BE2C (cell line): Measurements from ENCODE around the gene OR52E8.

Experiments used
- DNase-seq: peaks from one replicate; pipeline ENCODE4 v3.0.0-alpha.2; 2020
- H3K27me3 ChIP-seq: fragments of 250-450 bp; sonication (Bioruptor Pico); 2 replicates; pipeline ENCODE4 v1.5.1; 2020; ENCODE audit warnings: mild to moderate bottlenecking
- H3K36me3 ChIP-seq: fragments of 250-450 bp; sonication (Bioruptor Pico); 2 replicates; pipeline ENCODE4 v1.5.1; 2020; ENCODE audit warnings: mild to moderate bottlenecking
- H3K4me1 ChIP-seq: fragments of 250-450 bp; sonication (Bioruptor Pico); 2 replicates; pipeline ENCODE4 v1.5.1; 2020
- H3K4me3 ChIP-seq: 2 replicates; pipeline ENCODE4 v1.5.1; 2011; ENCODE audit warnings: low read depth, low read length
- H3K9me3 ChIP-seq: fragments of 250-450 bp; sonication (Bioruptor Pico); 2 replicates; pipeline ENCODE4 v1.5.1; 2020
- TF ChIP-seq, protein P1 (sequence below): IDR thresholded peaks from 2 replicates; pipeline ENCODE4 v1.5.1; 2012; ENCODE audit warnings: mild to moderate bottlenecking, low read depth, low read length

OR52E8 gene

DNA sequence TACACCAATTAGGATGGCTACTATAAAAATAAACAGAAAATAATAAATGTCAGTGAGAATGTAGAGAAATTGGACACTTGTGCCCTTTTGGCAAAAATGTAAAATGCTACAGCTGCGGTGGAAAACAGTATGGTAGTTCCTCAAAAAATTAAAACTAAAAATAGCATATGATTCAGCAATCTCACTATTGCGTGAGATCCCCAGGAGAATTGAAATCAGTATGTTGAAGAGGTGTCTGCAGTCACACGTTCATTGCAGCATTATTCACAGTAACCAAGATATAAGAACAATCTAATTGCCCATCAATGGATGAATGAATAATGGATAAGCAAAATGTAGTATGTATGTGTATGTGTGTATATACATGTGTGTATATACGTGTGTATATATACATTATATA, 42.0 kb downstream of the OR52E8 start:
- no peaks in the 10 kb centered on the region for H3K27me3 ChIP-seq
- H3K4me3 ChIP-seq: no peak overlapping the region
- H3K36me3 ChIP-seq: no peaks in the 10 kb centered on the region
- TF ChIP-seq, protein P1, sequence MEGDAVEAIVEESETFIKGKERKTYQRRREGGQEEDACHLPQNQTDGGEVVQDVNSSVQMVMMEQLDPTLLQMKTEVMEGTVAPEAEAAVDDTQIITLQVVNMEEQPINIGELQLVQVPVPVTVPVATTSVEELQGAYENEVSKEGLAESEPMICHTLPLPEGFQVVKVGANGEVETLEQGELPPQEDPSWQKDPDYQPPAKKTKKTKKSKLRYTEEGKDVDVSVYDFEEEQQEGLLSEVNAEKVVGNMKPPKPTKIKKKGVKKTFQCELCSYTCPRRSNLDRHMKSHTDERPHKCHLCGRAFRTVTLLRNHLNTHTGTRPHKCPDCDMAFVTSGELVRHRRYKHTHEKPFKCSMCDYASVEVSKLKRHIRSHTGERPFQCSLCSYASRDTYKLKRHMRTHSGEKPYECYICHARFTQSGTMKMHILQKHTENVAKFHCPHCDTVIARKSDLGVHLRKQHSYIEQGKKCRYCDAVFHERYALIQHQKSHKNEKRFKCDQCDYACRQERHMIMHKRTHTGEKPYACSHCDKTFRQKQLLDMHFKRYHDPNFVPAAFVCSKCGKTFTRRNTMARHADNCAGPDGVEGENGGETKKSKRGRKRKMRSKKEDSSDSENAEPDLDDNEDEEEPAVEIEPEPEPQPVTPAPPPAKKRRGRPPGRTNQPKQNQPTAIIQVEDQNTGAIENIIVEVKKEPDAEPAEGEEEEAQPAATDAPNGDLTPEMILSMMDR: no peak
- no peak for DNase-seq
- no peaks in the 10 kb centered on the region for H3K9me3 ChIP-seq
- H3K4me1 ChIP-seq: no peaks in the 10 kb centered on the region

DNA sequence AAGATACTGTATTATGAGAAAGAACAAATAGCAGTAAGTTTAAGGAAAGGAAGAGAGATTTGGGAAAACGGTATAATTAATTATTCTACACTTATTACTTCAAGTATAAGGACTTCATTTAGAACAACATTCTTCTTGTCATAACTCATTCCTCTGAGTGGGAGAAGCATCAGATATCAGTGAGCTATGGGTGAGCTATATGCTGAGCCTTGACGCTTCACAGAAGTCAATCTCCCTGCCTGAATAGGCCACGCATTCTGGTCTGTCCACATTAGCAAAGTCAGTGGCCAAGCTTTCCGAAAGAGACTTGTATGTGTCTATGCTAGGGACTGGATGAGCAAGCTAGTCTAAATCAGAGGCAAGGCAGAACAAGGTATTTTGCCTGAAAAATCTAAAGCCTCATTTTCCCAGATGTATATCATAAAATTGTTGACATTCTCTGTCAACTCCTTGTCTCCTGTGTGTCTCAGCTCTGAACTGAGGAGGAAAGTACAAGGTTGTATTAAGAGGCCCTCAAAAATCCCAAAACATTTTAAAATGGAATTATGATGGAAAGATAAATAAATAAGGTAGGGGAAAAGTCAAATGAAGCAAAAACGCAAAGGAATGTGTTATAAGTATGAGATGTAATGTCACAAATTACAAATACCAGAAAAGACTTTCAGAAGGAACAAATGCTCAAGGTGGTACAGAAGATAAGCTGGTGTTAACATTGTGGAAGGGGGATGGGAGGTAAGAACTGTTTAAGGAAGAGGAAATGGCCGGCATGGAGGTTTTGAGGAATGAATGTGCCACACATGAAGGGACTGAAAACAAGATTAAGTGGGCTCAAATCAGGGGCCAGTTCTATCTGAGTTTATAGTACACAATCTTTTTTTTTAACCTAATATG, 47.3 kb downstream of the OR52E8 start:
- Histone ChIP-seq H3K9me3 (no peaks in the 10 kb centered on the region), H3K4me1 (no peaks in the 10 kb centered on the region), H3K4me3 (no peak overlapping the region), H3K36me3 (no peaks in the 10 kb centered on the region), H3K27me3 (no peaks in the 10 kb centered on the region)
- no peak for DNase-seq
- TF ChIP-seq, protein P1: no peak

DNA sequence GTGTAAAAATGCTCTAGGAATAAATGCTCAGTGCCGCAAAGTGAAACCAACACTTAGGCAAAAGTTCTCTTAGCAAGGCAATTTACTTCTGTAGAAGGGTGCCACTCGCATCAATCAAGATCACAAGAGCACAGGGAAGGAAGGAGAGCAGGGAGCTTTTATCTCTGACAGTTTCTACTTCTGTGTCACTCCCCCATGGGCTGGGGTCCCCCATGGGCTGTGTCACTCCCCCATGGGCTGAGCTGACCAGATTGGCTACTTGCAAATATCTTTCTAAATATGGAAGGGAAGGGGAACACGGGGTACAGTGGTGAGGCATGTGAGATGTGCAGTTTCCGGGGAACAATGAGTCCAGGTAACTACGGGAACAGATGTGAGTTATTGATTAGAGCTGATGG, 48.4 kb downstream of the OR52E8 start:
- no peaks in the 10 kb centered on the region for H3K4me1 ChIP-seq
- H3K4me3 ChIP-seq: no peak overlapping the region
- no peak for DNase-seq
- TF ChIP-seq, protein P1: no peak
- H3K27me3 ChIP-seq: no peaks in the 10 kb centered on the region
- H3K9me3 ChIP-seq: no peaks in the 10 kb centered on the region
- H3K36me3 ChIP-seq: no peaks in the 10 kb centered on the region

DNA sequence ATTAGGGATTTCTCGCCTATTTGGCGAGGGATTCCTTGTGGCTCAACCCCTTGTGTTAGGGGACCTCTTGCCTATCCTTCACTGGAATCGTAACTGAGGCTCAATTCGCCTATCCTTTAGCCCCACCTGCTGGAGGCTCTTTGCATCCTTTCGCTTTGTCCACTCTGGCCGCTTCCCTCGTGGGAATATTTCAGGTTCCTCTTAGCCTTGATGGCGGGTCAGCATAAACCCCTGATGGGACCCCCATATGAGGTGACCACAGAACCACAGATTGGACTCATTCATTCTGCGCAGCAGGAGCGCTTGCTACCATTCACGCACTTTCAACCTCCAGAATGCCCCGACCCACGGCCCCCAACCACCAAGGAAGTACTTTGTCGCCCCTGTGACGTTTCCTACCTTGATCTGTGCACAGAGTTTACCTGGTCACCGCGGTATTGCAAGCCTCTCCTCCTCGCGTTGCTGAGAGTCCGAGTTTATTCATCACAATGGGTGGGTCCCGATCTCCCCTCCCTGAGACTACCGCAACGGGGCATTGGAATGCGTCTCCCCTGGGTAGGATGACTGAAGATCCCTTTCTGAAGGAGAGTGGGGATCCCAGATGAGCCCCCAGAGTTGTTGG, 48.9 kb downstream of the OR52E8 start, which contains the start of gene OR52N2:
Gene OR52N2 (plus strand): TSS at position 425 of the 622 bp plus-strand sequence. CDS start 11,412 bp downstream, outside the sequence.
- peak; percentile 45 for DNase-seq
- TF ChIP-seq, protein P1: peak; percentile 66
- Histone ChIP-seq H3K27me3 (no peaks in the 10 kb centered on the region), H3K9me3 (no peaks in the 10 kb centered on the region), H3K36me3 (no peaks in the 10 kb centered on the region), H3K4me1 (no peaks in the 10 kb centered on the region), H3K4me3 (peak within 1 kb of the TSS; percentile 33)

DNA sequence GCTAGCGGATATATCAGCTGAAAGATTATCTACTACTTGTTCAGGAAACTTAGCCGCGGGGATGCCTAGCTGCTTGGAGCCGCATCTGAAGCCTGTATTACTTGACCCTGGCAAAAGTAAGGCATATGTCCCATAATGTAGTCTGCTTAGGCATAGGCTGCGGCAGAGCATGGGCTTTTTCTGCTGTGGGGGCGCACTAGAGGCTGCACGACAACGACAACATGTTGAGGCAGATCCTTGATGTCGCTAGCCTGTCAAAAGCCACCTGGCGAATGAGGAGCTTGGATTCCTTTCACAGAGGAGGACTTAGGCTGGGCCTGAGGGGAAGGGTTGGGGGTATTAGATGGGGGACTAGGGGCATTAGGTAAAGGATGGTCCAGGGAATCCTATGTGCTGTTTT, 49.9 kb downstream of the OR52E8 start:
- Histone ChIP-seq H3K9me3 (no peaks in the 10 kb centered on the region), H3K36me3 (no peaks in the 10 kb centered on the region), H3K4me1 (no peaks in the 10 kb centered on the region), H3K4me3 (no peak overlapping the region), H3K27me3 (no peaks in the 10 kb centered on the region)
- TF ChIP-seq, protein P1: no peak
- DNase-seq: no peak
